ENCODE measurements around the gene PHYHIPL. TPM values are rescaled to one million over a fixed set of nuclear protein-coding genes. Genes with fewer than 3 reads are reported as not detected.

PHYHIPL gene
- total RNA-seq, 2 donors from 2014 or later = 0.27 to 0.45 TPM

GRCh38 chr10:59281861-59282260, 105.4 kb downstream of the PHYHIPL start:
- ATAC-seq = no peak
- no peak for DNase-seq
- intact Hi-C loops (cut with DNase I, micrococcal nuclease) = no loop called here

DNA sequence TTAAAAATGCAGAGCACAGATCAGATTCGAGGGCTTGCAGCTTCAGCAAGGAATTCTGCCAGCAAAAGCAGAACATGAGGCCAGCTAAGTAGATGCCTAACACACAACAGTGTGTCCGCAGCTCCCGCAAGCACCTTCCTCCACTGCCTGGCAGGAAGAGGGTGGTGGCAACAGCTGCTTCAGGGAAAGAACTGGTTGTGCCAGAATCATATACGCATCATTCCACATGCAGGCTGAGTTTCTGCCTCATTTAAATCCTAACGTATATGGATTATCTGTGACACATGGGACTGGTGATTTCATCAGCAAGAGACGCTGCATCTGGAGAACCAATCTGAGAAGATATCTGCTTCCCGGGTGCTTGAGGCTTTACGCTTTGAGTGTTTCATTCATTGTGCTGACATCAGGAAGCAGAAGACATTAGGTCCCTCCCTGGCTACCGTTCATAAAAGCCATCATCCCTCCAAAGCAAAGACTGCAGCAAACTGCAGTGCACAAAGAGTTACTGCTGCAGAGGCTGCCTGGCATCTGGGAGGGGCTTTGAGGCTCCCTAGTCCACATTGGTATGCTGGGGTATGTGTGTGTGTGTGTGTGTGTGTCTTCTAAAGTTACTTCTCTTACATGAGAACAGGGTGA, 107.1 kb downstream of the PHYHIPL start:
- DNase-seq (no peak), ATAC-seq (no peak)
- intact Hi-C loops (cut with DNase I, micrococcal nuclease) = no loop called here

GRCh38 chr10:59284118-59284975, 107.9 kb downstream of the PHYHIPL start:
- no peak for ATAC-seq
- intact Hi-C loops (cut with DNase I, micrococcal nuclease) = no loop called here
- no peak for DNase-seq

- ATAC-seq (no peak), DNase-seq (no peak)
- intact Hi-C loops (cut with DNase I, micrococcal nuclease) = no loop called here
Observed at GRCh38 chr10:59285073-59285472, 108.6 kb downstream of the PHYHIPL start.

GRCh38 chr10:59285848-59286247, 109.4 kb downstream of the PHYHIPL start:
- intact Hi-C loops (cut with DNase I, micrococcal nuclease) = no loop called here
- no peak for ATAC-seq
- DNase-seq = no peak

- intact Hi-C loops (cut with DNase I, micrococcal nuclease) = no loop called here
- DNase-seq = no peak
- no peak for ATAC-seq
Observed at GRCh38 chr10:59287587-59288255, 111.3 kb downstream of the PHYHIPL start.

DNA sequence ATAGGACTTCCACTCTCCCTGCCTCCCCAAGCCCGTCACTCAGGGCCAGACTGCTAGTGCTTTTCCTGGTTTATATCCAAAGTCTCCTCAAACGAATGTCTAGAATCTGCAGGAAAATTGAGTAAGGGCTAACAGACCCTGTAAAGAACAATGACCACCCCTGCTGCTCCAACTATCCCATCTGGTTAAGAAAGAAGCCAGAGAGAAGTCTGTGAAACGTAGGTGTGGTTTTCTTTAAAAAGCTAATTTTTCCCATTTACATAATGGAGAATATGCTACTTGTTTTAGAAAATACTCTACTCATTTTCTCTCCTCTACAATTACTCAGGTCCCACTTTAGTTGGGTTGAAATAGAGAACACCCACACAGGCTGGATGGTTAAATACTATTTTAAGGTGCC, 113.4 kb downstream of the PHYHIPL start:
- intact Hi-C loops (cut with DNase I, micrococcal nuclease) = no loop called here
- ATAC-seq (no peak), DNase-seq (no peak)

DNA sequence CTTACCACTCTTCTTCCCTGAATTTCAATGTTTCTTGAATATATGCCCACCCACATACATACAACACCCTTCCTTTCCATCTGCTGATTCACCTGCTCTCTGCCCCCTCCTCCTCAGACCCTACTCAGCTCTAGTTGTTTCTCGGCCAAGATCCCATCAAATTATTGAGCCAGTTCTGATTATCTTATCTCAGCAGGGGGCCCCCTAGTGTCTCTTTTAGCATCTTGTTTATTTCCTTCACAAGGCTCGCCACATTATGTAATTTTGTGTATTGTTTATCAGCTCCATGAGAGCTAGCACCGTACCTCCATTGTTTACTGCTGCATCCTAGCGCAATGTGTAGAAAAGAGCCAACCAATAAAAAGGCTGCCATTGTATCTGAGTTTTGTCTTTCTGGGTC, 114.0 kb downstream of the PHYHIPL start:
- no peak for ATAC-seq
- intact Hi-C loops (cut with DNase I, micrococcal nuclease) = no loop called here
- DNase-seq = no peak

Other genes starting within 250 kb of the PHYHIPL start
- 1 to 10 TPM; 1.8 to 6.4 TPM for gene FAM13C, start 185.9 kb downstream of the PHYHIPL start, total RNA-seq